HCT116 (cell line): ENCODE data around the gene DYRK2. TPM values are rescaled to one million over a fixed set of nuclear protein-coding genes. Genes with fewer than 3 reads are reported as not detected.

Source experiments
- ATAC-seq: fragments of 200-7000 bp; cut with Tn5 transposase; 2 replicates; pipeline ENCODE4 v1.9.1; 2020; ENCODE audit warnings: mild to moderate bottlenecking, moderate library complexity
- BruUV-seq: library from RNA; stranded (reverse); fragments of 400-500 nt; replicated peaks from 2 replicates; lab custom pipeline; 2021; lab: Mats Ljungman, UMichigan
- CTCF ChIA-PET: fragments of 300-600 bp; sonication (Branson Sonifier 250); formaldehyde crosslinking; loops from one replicate; lab custom pipeline; 2021; ENCODE audit warnings: antibody characterized with exemption; lab: Charles Lee
- POLR2A ChIA-PET: fragments of 300-600, 350-600 bp; sonication (Branson Sonifier 250); formaldehyde crosslinking; loops from one replicate; lab custom pipeline; 2021; ENCODE audit warnings: antibody characterized with exemption; lab: Charles Lee
- RAD21 ChIA-PET, 2 experiments: fragments of 300-600 bp; sonication (Branson Sonifier 250); formaldehyde crosslinking; loops; one replicate each; lab custom pipeline; 2023; ENCODE audit warnings: low total read pairs in 2 of 2; ENCODE audit not compliant: uncharacterized antibody in 2 of 2, unreplicated experiment in 2 of 2, low non-redundant PET in 1 of 2; lab: Charles Lee
- DNase-seq: peaks from one replicate; pipeline ENCODE4 v3.0.0-alpha.2; 2010; ENCODE audit warnings: low read depth, low spot score
- H2AFZ ChIP-seq: fragments of 200-600 bp; shearing (Covaris generic), sonication (generic); 2 replicates; pipeline ENCODE4 v1.6.1; 2017; ENCODE audit warnings: low read depth, mixed run types, mixed read lengths, antibody characterized with exemption, low read length; ENCODE audit not compliant: poor library complexity, severe bottlenecking
- H3K27ac ChIP-seq: 2 replicates; pipeline ENCODE4 v1.5.1; 2012; ENCODE audit warnings: low read depth, low read length
- H3K27me3 ChIP-seq: fragments of 200-600 bp; sonication (generic); 2 replicates; pipeline ENCODE4 v1.6.1; 2016; ENCODE audit warnings: mixed run types, low read length, mixed read lengths; ENCODE audit not compliant: insufficient read depth
- H3K36me3 ChIP-seq, 2 experiments: fragments of 200-500 bp in 1 of 2; fragments of 200-600 bp in 1 of 2; sonication (Bioruptor generic) in 1 of 2; sonication (generic) in 1 of 2; 2 replicates each; pipeline versions ENCODE4 v1.5.1 to v1.6.1; 2014 to 2016; ENCODE audit warnings: low read length in 2 of 2, inconsistent platforms in 1 of 2, mixed read lengths in 1 of 2, mixed run types in 1 of 2; ENCODE audit not compliant: insufficient read depth in 2 of 2, control insufficient read depth in 1 of 2
- H3K4me1 ChIP-seq, 2 experiments: fragments of 200-600 bp in 1 of 2; sonication (generic) in 1 of 2; 2 replicates each; pipeline versions ENCODE4 v1.5.1 to v1.6.1; 2012 to 2017; ENCODE audit warnings: low read length in 2 of 2, inconsistent platforms in 1 of 2, mild to moderate bottlenecking in 1 of 2, mixed read lengths in 1 of 2, mixed run types in 1 of 2, moderate library complexity in 1 of 2; ENCODE audit not compliant: insufficient read depth in 2 of 2, control insufficient read depth in 1 of 2
- H3K4me2 ChIP-seq: fragments of 200-600 bp; sonication (generic); 2 replicates; pipeline ENCODE4 v1.6.1; 2017; ENCODE audit warnings: mixed run types, low read length, mixed read lengths
- H3K4me3 ChIP-seq, 2 experiments: fragments of 200-600 bp in 1 of 2; sonication (generic) in 1 of 2; replicated peaks in 1 of 2; 2 replicates each; pipeline ENCODE4 v1.5.1; 2011 to 2016; ENCODE audit warnings: low read length in 2 of 2, control low read depth in 1 of 2, low read depth in 1 of 2, mild to moderate bottlenecking in 1 of 2, mixed read lengths in 1 of 2, mixed run types in 1 of 2
- H3K79me2 ChIP-seq: fragments of 200-600 bp; sonication (generic); 2 replicates; pipeline ENCODE4 v1.6.1; 2017; ENCODE audit warnings: mild to moderate bottlenecking, mixed run types, low read length, moderate library complexity, mixed read lengths; ENCODE audit not compliant: insufficient read depth
- H3K9ac ChIP-seq: fragments of 200-600 bp; sonication (generic); 2 replicates; pipeline ENCODE4 v1.6.1; 2016; ENCODE audit warnings: low read length, mixed read lengths
- H3K9me2 ChIP-seq: fragments of 200-600 bp; sonication (generic), shearing (Covaris generic); 2 replicates; pipeline ENCODE4 v1.6.1; 2017; ENCODE audit warnings: mixed run types, mild to moderate bottlenecking, moderate library complexity; ENCODE audit not compliant: insufficient read depth
- H3K9me3 ChIP-seq, 2 experiments: fragments of 200-500 bp in 1 of 2; fragments of 200-600 bp in 1 of 2; sonication (Bioruptor generic) in 1 of 2; sonication (generic) in 1 of 2; 2 replicates each; pipeline ENCODE4 v1.6.1; 2014 to 2017; ENCODE audit warnings: low read length in 2 of 2, mixed read lengths in 2 of 2, inconsistent platforms in 1 of 2, low read depth in 1 of 2, mild to moderate bottlenecking in 1 of 2, mixed run types in 1 of 2, moderate library complexity in 1 of 2; ENCODE audit not compliant: control insufficient read depth in 1 of 2, insufficient read depth in 1 of 2
- H4K20me1 ChIP-seq: fragments of 200-600 bp; sonication (generic), shearing (Covaris generic); 2 replicates; pipeline ENCODE4 v1.6.1; 2017; ENCODE audit warnings: mixed run types, mild to moderate bottlenecking, moderate library complexity; ENCODE audit not compliant: insufficient read depth
- CBX3 ChIP-seq: IDR thresholded peaks from 2 replicates; pipeline ENCODE4 v1.6.1; 2012; ENCODE audit warnings: low read depth
- EZH2 ChIP-seq: fragments of 200-600 bp; sonication (generic); IDR thresholded peaks from 2 replicates; pipeline ENCODE4 v1.6.1; 2017; ENCODE audit warnings: antibody characterized with exemption, mixed run types
- FOSL1 ChIP-seq: IDR thresholded peaks from 2 replicates; pipeline ENCODE4 v1.6.1; 2012; ENCODE audit warnings: low read depth
- JUND ChIP-seq: IDR thresholded peaks from 2 replicates; pipeline ENCODE4 v1.6.1; 2012
- POLR2AphosphoS5 ChIP-seq: IDR thresholded peaks from 2 replicates; pipeline ENCODE4 v1.6.1; 2011; ENCODE audit warnings: mild to moderate bottlenecking, low read depth, low read length, moderate library complexity
- REST ChIP-seq: IDR thresholded peaks from 2 replicates; pipeline ENCODE4 v1.6.1; 2012; ENCODE audit warnings: low read depth
- SP1 ChIP-seq: IDR thresholded peaks from 2 replicates; pipeline ENCODE4 v1.6.1; 2012; ENCODE audit warnings: low read depth
- TCF7L2 ChIP-seq: IDR thresholded peaks from 2 replicates; pipeline ENCODE4 v1.7.0; 2011; ENCODE audit warnings: borderline replicate concordance, inconsistent platforms; ENCODE audit not compliant: insufficient read depth, insufficient read length; ENCODE audit errors: extremely low read depth
- ZBTB33 ChIP-seq: IDR thresholded peaks from 2 replicates; pipeline ENCODE4 v1.6.1; 2011; ENCODE audit warnings: mild to moderate bottlenecking, low read length, moderate library complexity; ENCODE audit not compliant: insufficient replicate concordance; ENCODE audit errors: extremely low read depth
- ZNF274 ChIP-seq: fragments of 200-500 bp; sonication (Bioruptor generic); IDR thresholded peaks from 2 replicates; pipeline ENCODE4 v1.6.1; 2014; ENCODE audit warnings: mild to moderate bottlenecking, low read depth, low read length, inconsistent platforms
- intact Hi-C: fragments of 100-400 bp; cut with micrococcal nuclease; formaldehyde crosslinking; loops from 2 replicates; pipeline ENCODE4 v1.10.0; 2022
- total RNA-seq: library from RNA; stranded (reverse); gene quantifications from one replicate; pipeline ENCODE4 v1.2.1, GENCODE V29; 2021; ENCODE audit not compliant: unreplicated experiment
- TF ChIP-seq, protein P1 (sequence below): IDR thresholded peaks from 2 replicates; pipeline ENCODE4 v1.6.1; 2012

DYRK2 gene
- total RNA-seq, 1 experiment from 2014 or later = 28.7 TPM

DNA sequence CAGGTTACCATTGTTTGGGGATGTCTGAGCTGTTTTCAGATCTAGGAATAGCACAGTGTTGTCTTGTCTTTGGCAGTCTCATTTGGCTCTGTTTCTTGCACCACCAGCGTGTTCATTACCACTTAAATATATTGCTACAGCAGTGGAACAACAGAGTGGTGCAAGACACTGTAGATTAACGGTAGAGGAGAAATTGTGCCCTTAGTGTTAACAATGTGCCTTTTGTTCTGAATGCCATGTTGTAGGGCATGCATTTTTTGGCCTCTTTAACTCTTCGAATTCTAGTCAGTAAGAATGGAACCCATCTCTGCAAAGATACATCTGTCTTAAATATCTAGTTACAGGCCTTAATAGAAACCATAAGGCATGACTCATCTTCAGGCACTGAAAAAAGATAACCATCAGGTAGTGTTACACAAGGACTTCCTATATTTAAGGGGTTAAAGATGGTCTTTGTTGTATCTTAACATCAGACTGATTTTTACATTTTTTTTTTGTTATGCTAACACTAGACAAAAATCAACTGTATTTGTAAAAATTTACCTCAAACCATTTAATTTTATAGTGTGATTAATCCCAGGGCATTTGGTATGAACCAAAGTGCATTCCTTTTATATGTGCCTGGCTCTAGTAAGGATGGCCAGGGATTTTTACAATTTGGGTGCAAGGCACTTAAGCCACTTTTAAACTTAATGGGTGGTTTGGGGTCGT is 12.9 kb downstream of the DYRK2 start:
- BruUV-seq = no TSS peak
- Histone ChIP-seq H3K27ac (no peak overlapping the region), H3K27me3 (no peaks in the 10 kb centered on the region), H3K9me2 (no peaks in the 10 kb centered on the region), H3K4me2 (no peak overlapping the region), H3K4me1 (no peaks in the 10 kb centered on the region; a peak in 1 of 4 replicates), H3K9me3 (no peaks in the 10 kb centered on the region), H4K20me1 (no peaks in the 10 kb centered on the region), H3K9ac (no peak overlapping the region), H3K36me3 (peaks cover 12 to 21% of the 10 kb centered on the region in 2 experiments; a peak in 2 of 4 replicates), H2AFZ (no peak overlapping the region), H3K79me2 (peaks cover 64% of the 10 kb centered on the region), H3K4me3 (no peak overlapping the region)
- ATAC-seq (no peak), DNase-seq (no peak)
- ChIA-PET CTCF (no interaction called here), RAD21 (no interaction called here), POLR2A (no interaction called here)
- intact Hi-C loops = no loop called here
- TF ChIP-seq ZNF274 = no peak

DNA sequence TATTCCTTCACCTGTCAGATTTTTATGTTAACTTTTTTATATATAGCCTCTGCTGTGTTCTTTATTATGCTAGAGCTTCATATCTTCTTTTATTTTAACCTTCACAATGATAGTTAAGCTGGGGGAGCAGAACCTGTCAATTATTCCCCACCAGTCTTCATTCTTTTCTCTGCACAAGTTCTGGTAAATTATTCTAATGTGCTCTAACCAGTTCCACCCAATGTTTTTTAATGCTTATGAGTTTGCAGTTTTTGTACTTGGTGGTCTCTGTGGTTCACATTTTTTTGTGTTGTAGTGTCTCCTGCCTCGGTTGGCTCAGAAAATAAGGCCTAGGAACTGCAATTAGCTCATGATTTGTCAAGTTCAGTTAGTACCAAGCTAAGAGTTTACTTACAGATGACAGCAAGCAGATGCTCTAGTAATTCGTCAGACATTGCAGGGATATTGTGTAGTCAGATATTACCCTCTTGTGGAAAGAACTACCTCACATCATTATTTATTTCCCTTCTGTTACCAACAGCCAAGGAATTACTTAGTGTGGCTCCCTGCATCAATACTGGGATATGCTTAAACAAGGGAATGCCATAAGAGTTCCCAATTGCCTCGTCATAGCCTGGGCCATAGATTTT is 14.5 kb downstream of the DYRK2 start:
- peaks cover 4 to 12% of the 10 kb centered on the region in 2 experiments; a peak in 2 of 4 replicates for H3K36me3 ChIP-seq
- H3K27ac ChIP-seq = no peak overlapping the region
- H3K27me3 ChIP-seq = no peaks in the 10 kb centered on the region
- no peaks in the 10 kb centered on the region for H3K9me2 ChIP-seq
- CTCF ChIA-PET = no interaction called here
- H3K4me3 ChIP-seq = no peak overlapping the region
- intact Hi-C loops = no loop called here
- H3K79me2 ChIP-seq = peaks cover 50% of the 10 kb centered on the region
- no peak for DNase-seq
- RAD21 ChIA-PET = no interaction called here
- H3K4me1 ChIP-seq = no peaks in the 10 kb centered on the region; a peak in 1 of 4 replicates
- no peaks in the 10 kb centered on the region for H4K20me1 ChIP-seq
- no TSS peak for BruUV-seq
- POLR2A ChIA-PET = no interaction called here
- H3K4me2 ChIP-seq = no peak overlapping the region
- TF ChIP-seq JUND = no peak
- no peak for TF ChIP-seq REST
- TF ChIP-seq POLR2AphosphoS5 = no peak
- TF ChIP-seq SP1 = no peak
- no peak for TF ChIP-seq FOSL1
- no peak for TF ChIP-seq CBX3
- no peak for TF ChIP-seq TCF7L2
- no peak for TF ChIP-seq EZH2
- TF ChIP-seq ZNF274 = no peak
- TF ChIP-seq ZBTB33 = no peak
- TF ChIP-seq, protein P1, sequence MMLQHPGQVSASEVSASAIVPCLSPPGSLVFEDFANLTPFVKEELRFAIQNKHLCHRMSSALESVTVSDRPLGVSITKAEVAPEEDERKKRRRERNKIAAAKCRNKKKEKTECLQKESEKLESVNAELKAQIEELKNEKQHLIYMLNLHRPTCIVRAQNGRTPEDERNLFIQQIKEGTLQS = no peak
- TF ChIP-seq, all 23 proteins: peak for 0
- Histone ChIP-seq H3K9me3 (no peaks in the 10 kb centered on the region), H2AFZ (no peak overlapping the region), H3K9ac (no peak overlapping the region)
- ATAC-seq = no peak
